SK-N-SH treated with all-trans-retinoic acid at 6 μM for 48 hours (cell line): ENCODE data around the gene KRT26.

Experiments
- ATAC-seq: fragments of 200-7000 bp; cut with Tn5 transposase; 3 replicates; pipeline ENCODE4 v1.9.1; 2020; ENCODE audit warnings: mild to moderate bottlenecking, moderate library complexity
- BACH2 ChIP-seq: fragments of 250-450 bp; sonication (Bioruptor Pico); IDR thresholded peaks from 2 replicates; pipeline ENCODE4 v1.9.0; 2021; ENCODE audit warnings: mild to moderate bottlenecking, borderline replicate concordance
- CREB5 ChIP-seq: fragments of 250-450 bp; sonication (Bioruptor Pico); IDR thresholded peaks from 2 replicates; pipeline ENCODE4 v1.5.1; 2020; ENCODE audit warnings: low read depth, mild to moderate bottlenecking, moderate library complexity
- CSDC2 ChIP-seq: fragments of 250-450 bp; sonication (Bioruptor Pico); IDR thresholded peaks from 2 replicates; pipeline ENCODE4 v1.5.0; 2020; ENCODE audit warnings: mild to moderate bottlenecking, moderate library complexity
- CSRNP3 ChIP-seq: fragments of 250-450 bp; sonication (Bioruptor Pico); IDR thresholded peaks from 2 replicates; pipeline ENCODE4 v1.5.1; 2021; ENCODE audit warnings: mild to moderate bottlenecking, moderate library complexity
- ESRRG ChIP-seq: fragments of 250-450 bp; sonication (Bioruptor Pico); IDR thresholded peaks from 2 replicates; pipeline ENCODE4 v1.6.1; 2021; ENCODE audit warnings: mild to moderate bottlenecking
- GLIS3 ChIP-seq: fragments of 250-450 bp; sonication (Bioruptor Pico); IDR thresholded peaks from 2 replicates; pipeline ENCODE4 v1.5.0; 2020; ENCODE audit warnings: mild to moderate bottlenecking, moderate library complexity
- ISL1 ChIP-seq: fragments of 250-450 bp; sonication (Bioruptor Pico); IDR thresholded peaks from 2 replicates; pipeline ENCODE4 v2.1.2; 2022; ENCODE audit warnings: mild to moderate bottlenecking, moderate library complexity
- OSR1 ChIP-seq: fragments of 250-450 bp; sonication (Bioruptor Pico); IDR thresholded peaks from 2 replicates; pipeline ENCODE4 v1.8.0; 2022; ENCODE audit warnings: moderate library complexity, mild to moderate bottlenecking, inconsistent platforms
- PATZ1 ChIP-seq: fragments of 250-450 bp; sonication (Bioruptor Pico); IDR thresholded peaks from 2 replicates; pipeline ENCODE4 v1.8.0; 2020; ENCODE audit warnings: mild to moderate bottlenecking, moderate library complexity, borderline replicate concordance
- POU6F1 ChIP-seq: fragments of 250-450 bp; sonication (Bioruptor Pico); IDR thresholded peaks from 2 replicates; pipeline ENCODE4 v1.8.0; 2021; ENCODE audit warnings: low read depth, mild to moderate bottlenecking, moderate library complexity, borderline replicate concordance
- PPARA ChIP-seq: fragments of 250-450 bp; sonication (Bioruptor Pico); IDR thresholded peaks from 2 replicates; pipeline ENCODE4 v1.5.0; 2020; ENCODE audit warnings: mild to moderate bottlenecking, borderline replicate concordance
- RARB ChIP-seq: fragments of 250-450 bp; sonication (Bioruptor Pico); IDR thresholded peaks from 2 replicates; pipeline ENCODE4 v1.8.0; 2021; ENCODE audit warnings: mild to moderate bottlenecking, moderate library complexity
- SNAI2 ChIP-seq: fragments of 250-450 bp; sonication (Bioruptor Pico); IDR thresholded peaks from 2 replicates; pipeline ENCODE4 v1.5.0; 2020; ENCODE audit warnings: mild to moderate bottlenecking, moderate library complexity
- TOX ChIP-seq: fragments of 250-450 bp; sonication (Bioruptor Pico); IDR thresholded peaks from 2 replicates; pipeline ENCODE4 v1.8.0; 2021; ENCODE audit warnings: mild to moderate bottlenecking, moderate library complexity, borderline replicate concordance
- TSHZ2 ChIP-seq: fragments of 250-450 bp; sonication (Bioruptor Pico); IDR thresholded peaks from 2 replicates; pipeline ENCODE4 v1.5.0; 2020; ENCODE audit warnings: mild to moderate bottlenecking, moderate library complexity
- ZC3H10 ChIP-seq: fragments of 250-450 bp; sonication (Bioruptor Pico); IDR thresholded peaks from 2 replicates; pipeline ENCODE4 v1.5.1; 2021; ENCODE audit warnings: mild to moderate bottlenecking, moderate library complexity
- ZFP3 ChIP-seq: fragments of 250-450 bp; sonication (Bioruptor Pico); IDR thresholded peaks from 2 replicates; pipeline ENCODE4 v1.5.0; 2020; ENCODE audit warnings: mild to moderate bottlenecking, moderate library complexity
- ZFP30 ChIP-seq: fragments of 450-650 bp; formaldehyde crosslinking; IDR thresholded peaks from 2 replicates; pipeline ENCODE4 v1.5.0; 2022; ENCODE audit warnings: mild to moderate bottlenecking, moderate library complexity
- ZNF70 ChIP-seq: fragments of 450-650 bp; formaldehyde crosslinking; IDR thresholded peaks from 2 replicates; pipeline ENCODE4 v1.5.0; 2020; ENCODE audit warnings: mild to moderate bottlenecking, moderate library complexity
- ZNF8 ChIP-seq: fragments of 450-650 bp; formaldehyde crosslinking; IDR thresholded peaks from 2 replicates; pipeline ENCODE4 v1.5.0; 2020; ENCODE audit warnings: mild to moderate bottlenecking, moderate library complexity

The KRT26 gene

GRCh38 chr17:40779181-40779909 is 7.3 kb upstream of the KRT26 start:
- ATAC-seq, result no peak; the same call in 2 of the 3 replicates
- no peak for TF ChIP-seq ZFP3
- TF ChIP-seq PATZ1 (CRISPR knock-in tag), result no peak
- TF ChIP-seq RARB (CRISPR knock-in tag), result no peak
- no peak for TF ChIP-seq PPARA (CRISPR knock-in tag)
- no peak for TF ChIP-seq TOX
- TF ChIP-seq CSRNP3 (CRISPR knock-in tag), result no peak
- no peak for TF ChIP-seq ISL1 (CRISPR knock-in tag)
- TF ChIP-seq CREB5 (CRISPR knock-in tag), result no peak
- TF ChIP-seq ZC3H10, result no peak
- TF ChIP-seq ZNF8 (CRISPR knock-in tag), result no peak
- no peak for TF ChIP-seq ZNF70
- TF ChIP-seq OSR1, result no peak

- no peak for TF ChIP-seq OSR1
- no peak for TF ChIP-seq ZFP30 (CRISPR knock-in tag)
- no peak for TF ChIP-seq ZNF70
- no peak for TF ChIP-seq ESRRG (CRISPR knock-in tag)
- TF ChIP-seq TSHZ2, result no peak
- TF ChIP-seq ZC3H10, result no peak
- no peak for TF ChIP-seq RARB (CRISPR knock-in tag)
- no peak for TF ChIP-seq SNAI2 (CRISPR knock-in tag)
- no peak for TF ChIP-seq GLIS3
- no peak for TF ChIP-seq ISL1 (CRISPR knock-in tag)
- no peak for TF ChIP-seq PPARA (CRISPR knock-in tag)
- no peak for TF ChIP-seq POU6F1 (CRISPR knock-in tag)
- TF ChIP-seq PATZ1 (CRISPR knock-in tag), result no peak
- TF ChIP-seq ZFP3, result no peak
- ATAC-seq, result no peak
Measured at GRCh38 chr17:40778461-40778860, 6.5 kb upstream of the KRT26 start.

GRCh38 chr17:40777971-40778370 is 6.0 kb upstream of the KRT26 start:
- ATAC-seq, result no peak
- TF ChIP-seq ESRRG (CRISPR knock-in tag) (no peak), CSDC2 (CRISPR knock-in tag) (no peak), BACH2 (CRISPR knock-in tag) (no peak), ZNF70 (no peak), ZC3H10 (no peak)
- TF ChIP-seq, all 23 proteins: peak for 0
